ENCODE measurements around the gene FANK1. TPM values are rescaled to one million over a fixed set of nuclear protein-coding genes. Genes with fewer than 3 reads are reported as not detected.

Gene FANK1
- total RNA-seq, 1 experiment from 2014 or later, result not detected

- Histone ChIP-seq H3K27me3 (no peaks in the 10 kb centered on the region), H3K36me3 (no peaks in the 10 kb centered on the region), H3K4me3 (no peak overlapping the region), H3K9me3 (no peaks in the 10 kb centered on the region; the same call in 1 of the 2 replicates)
- DNase-seq, result no peak
Observed at GRCh38 chr10:125994601-125995000, 98.2 kb downstream of the FANK1 start.

GRCh38 chr10:125995726-125996304, 99.5 kb downstream of the FANK1 start:
- H3K27me3 ChIP-seq, result no peaks in the 10 kb centered on the region
- no peak overlapping the region for H3K4me3 ChIP-seq
- H3K36me3 ChIP-seq, result no peaks in the 10 kb centered on the region
- H3K9me3 ChIP-seq, result no peaks in the 10 kb centered on the region
- DNase-seq, result no peak

GRCh38 chr10:125997586-125997985, 101.2 kb downstream of the FANK1 start:
- H3K4me3 ChIP-seq, result no peak overlapping the region
- no peaks in the 10 kb centered on the region for H3K9me3 ChIP-seq
- no peaks in the 10 kb centered on the region for H3K27me3 ChIP-seq
- no peaks in the 10 kb centered on the region for H3K36me3 ChIP-seq
- DNase-seq, result no peak

- no peak for DNase-seq
- Histone ChIP-seq H3K4me3 (no peak overlapping the region), H3K27me3 (no peaks in the 10 kb centered on the region), H3K9me3 (no peaks in the 10 kb centered on the region), H3K36me3 (no peaks in the 10 kb centered on the region)
Observed at GRCh38 chr10:125999694-126000093, 103.3 kb downstream of the FANK1 start.

GRCh38 chr10:126001576-126001975, 105.2 kb downstream of the FANK1 start:
- DNase-seq, result peak; percentile 83
- Histone ChIP-seq H3K27me3 (no peaks in the 10 kb centered on the region), H3K4me3 (no peak overlapping the region), H3K36me3 (no peaks in the 10 kb centered on the region), H3K9me3 (no peaks in the 10 kb centered on the region)

- DNase-seq, result no peak
- Histone ChIP-seq H3K27me3 (no peaks in the 10 kb centered on the region), H3K36me3 (no peaks in the 10 kb centered on the region; the same call in 1 of the 2 replicates), H3K9me3 (no peaks in the 10 kb centered on the region), H3K4me3 (no peak overlapping the region)
Observed at GRCh38 chr10:126004752-126005151, 108.4 kb downstream of the FANK1 start.

GRCh38 chr10:126006264-126006663, 109.9 kb downstream of the FANK1 start:
- Histone ChIP-seq H3K36me3 (peaks cover 8% of the 10 kb centered on the region; the same call in 1 of the 2 replicates), H3K27me3 (no peaks in the 10 kb centered on the region), H3K9me3 (peaks cover 5% of the 10 kb centered on the region; the same call in 1 of the 2 replicates), H3K4me3 (no peak overlapping the region)
- no peak for DNase-seq

GRCh38 chr10:126006906-126007305, 110.5 kb downstream of the FANK1 start:
- H3K36me3 ChIP-seq, result peaks cover 9% of the 10 kb centered on the region; the same call in 1 of the 2 replicates
- H3K9me3 ChIP-seq, result peaks cover 5% of the 10 kb centered on the region; the same call in 1 of the 2 replicates
- H3K4me3 ChIP-seq, result no peak overlapping the region
- H3K27me3 ChIP-seq, result no peaks in the 10 kb centered on the region
- no peak for DNase-seq

- no peak for DNase-seq
- Histone ChIP-seq H3K27me3 (no peaks in the 10 kb centered on the region), H3K9me3 (peaks cover 8% of the 10 kb centered on the region; the same call in 1 of the 2 replicates), H3K4me3 (no peak overlapping the region), H3K36me3 (peaks cover 24% of the 10 kb centered on the region)
Observed at GRCh38 chr10:126009650-126010049, 113.3 kb downstream of the FANK1 start.

GRCh38 chr10:126011995-126012394, 115.6 kb downstream of the FANK1 start:
- H3K27me3 ChIP-seq, result no peaks in the 10 kb centered on the region
- peaks cover 8% of the 10 kb centered on the region; the same call in 1 of the 2 replicates for H3K9me3 ChIP-seq
- DNase-seq, result no peak
- peaks cover 39% of the 10 kb centered on the region for H3K36me3 ChIP-seq
- no peak overlapping the region for H3K4me3 ChIP-seq

GRCh38 chr10:126012485-126012884, 116.1 kb downstream of the FANK1 start:
- Histone ChIP-seq H3K36me3 (peaks cover 39% of the 10 kb centered on the region), H3K27me3 (no peaks in the 10 kb centered on the region), H3K9me3 (peaks cover 8% of the 10 kb centered on the region; the same call in 1 of the 2 replicates), H3K4me3 (no peak overlapping the region)
- DNase-seq, result no peak

- H3K4me3 ChIP-seq, result no peak overlapping the region
- DNase-seq, result peak; percentile 69
- peaks cover 8% of the 10 kb centered on the region; the same call in 1 of the 2 replicates for H3K9me3 ChIP-seq
- H3K36me3 ChIP-seq, result peaks cover 41% of the 10 kb centered on the region
- H3K27me3 ChIP-seq, result no peaks in the 10 kb centered on the region
Observed at GRCh38 chr10:126013489-126014281, 117.3 kb downstream of the FANK1 start.

- H3K4me3 ChIP-seq, result no peak overlapping the region
- no peak for DNase-seq
- H3K9me3 ChIP-seq, result peaks cover 8% of the 10 kb centered on the region; the same call in 1 of the 2 replicates
- peaks cover 48% of the 10 kb centered on the region for H3K36me3 ChIP-seq
- H3K27me3 ChIP-seq, result no peaks in the 10 kb centered on the region
Observed at GRCh38 chr10:126014309-126014708, 117.9 kb downstream of the FANK1 start.

- Histone ChIP-seq H3K9me3 (peaks cover 8% of the 10 kb centered on the region; the same call in 1 of the 2 replicates), H3K27me3 (no peaks in the 10 kb centered on the region), H3K36me3 (peaks cover 54% of the 10 kb centered on the region), H3K4me3 (no peak overlapping the region)
- DNase-seq, result no peak
Observed at GRCh38 chr10:126015413-126015812, 119.0 kb downstream of the FANK1 start.

GRCh38 chr10:126016156-126016805, 119.9 kb downstream of the FANK1 start:
- H3K9me3 ChIP-seq, result peaks cover 3% of the 10 kb centered on the region; the same call in 1 of the 2 replicates
- H3K27me3 ChIP-seq, result no peaks in the 10 kb centered on the region
- H3K36me3 ChIP-seq, result peaks cover 46% of the 10 kb centered on the region
- H3K4me3 ChIP-seq, result no peak overlapping the region
- DNase-seq, result no peak

- peaks cover 45% of the 10 kb centered on the region for H3K36me3 ChIP-seq
- DNase-seq, result no peak
Observed at GRCh38 chr10:126016882-126017281, 120.5 kb downstream of the FANK1 start.

GRCh38 chr10:126017961-126018560, 121.7 kb downstream of the FANK1 start:
- peaks cover 34% of the 10 kb centered on the region for H3K36me3 ChIP-seq
- peak; percentile 15 for DNase-seq
- no peaks in the 10 kb centered on the region for H3K27me3 ChIP-seq
- H3K9me3 ChIP-seq, result no peaks in the 10 kb centered on the region
- no peak overlapping the region for H3K4me3 ChIP-seq

More at GRCh38 chr10:126016882-126017281, 120.5 kb downstream of the FANK1 start:
- Histone ChIP-seq H3K9me3 (peaks cover 3% of the 10 kb centered on the region; the same call in 1 of the 2 replicates), H3K27me3 (no peaks in the 10 kb centered on the region), H3K4me3 (no peak overlapping the region)
